GM12878 (cell line): ENCODE results near the gene RGS5. TPM values are rescaled to one million over a fixed set of nuclear protein-coding genes. Genes with fewer than 3 reads are reported as not detected.

Source experiments
- CHD2 ChIP-seq: IDR thresholded peaks from 2 replicates; pipeline ENCODE4 v1.6.1; 2011; ENCODE audit warnings: low read depth, low read length, improper control_type of control experiment, borderline replicate concordance
- ETV6 ChIP-seq, 2 experiments: fragments of 450-650 bp in 1 of 2; IDR thresholded peaks in 1 of 2; conservative IDR thresholded peaks in 1 of 2; 2 replicates each; pipeline ENCODE4 v1.6.1; 2014; ENCODE audit warnings: antibody characterized with exemption in 1 of 2, borderline replicate concordance in 1 of 2, low read depth in 1 of 2, mild to moderate bottlenecking in 1 of 2, moderate library complexity in 1 of 2
- MYC ChIP-seq: IDR thresholded peaks from 2 replicates; pipeline ENCODE4 v1.6.1; 2011; ENCODE audit warnings: mild to moderate bottlenecking, low read length, moderate library complexity, inconsistent platforms; ENCODE audit not compliant: insufficient read depth, insufficient replicate concordance, insufficient read length, severe bottlenecking
- RAD21 ChIP-seq: IDR thresholded peaks from 2 replicates; pipeline ENCODE4 v1.6.1; 2011; ENCODE audit warnings: mild to moderate bottlenecking, low read depth, low read length, moderate library complexity; ENCODE audit not compliant: insufficient read depth
- RCOR1 ChIP-seq: conservative IDR thresholded peaks from 2 replicates; pipeline ENCODE4 v1.6.1; 2012; ENCODE audit warnings: low read depth, low read length, improper control_type of control experiment
- RELB ChIP-seq: fragments of 450-650 bp; IDR thresholded peaks from 2 replicates; pipeline ENCODE4 v1.6.1; 2017; ENCODE audit warnings: low read depth, mild to moderate bottlenecking, moderate library complexity
- polyA plus RNA-seq, 11 experiments: library from polyadenylated mRNA; depleted of rRNA in 4 of 11; unstranded in 6 of 11; stranded (reverse) in 5 of 11; fragments of >200 nt; fragmentation: Nextera tagmentation in 4 of 11; fragmentation: Illumina TruSeq in 1 of 11; extraction: Ambion mirVana in 4 of 11; extraction: Trizol in 1 of 11; gene quantifications; 1 replicate in 1 of 11; 2 replicates in 10 of 11; pipeline versions ENCODE4 v1.2.1 to v1.2.3, GENCODE V29; 2011 to 2016; ENCODE audit warnings: inconsistent platforms in 2 of 11, missing spikeins in 2 of 11, low read depth in 1 of 11
- total RNA-seq, 4 experiments: library from RNA; depleted of rRNA in 3 of 4; stranded (reverse); fragments of >200 nt in 3 of 4; fragmentation: Illumina TruSeq in 1 of 4; extraction: Trizol in 1 of 4; gene quantifications; 2 replicates each; pipeline versions ENCODE4 v1.2.1 to v1.2.3, GENCODE V29; 2013 to 2021
- TF ChIP-seq, protein P1 (sequence below), 3 experiments: IDR thresholded peaks in 2 of 3; conservative IDR thresholded peaks in 1 of 3; 2 replicates each; pipeline ENCODE4 v1.5.1; 2011; ENCODE audit warnings: low read depth in 3 of 3, low read length in 3 of 3, mild to moderate bottlenecking in 3 of 3, control low read depth in 2 of 3, moderate library complexity in 2 of 3, inconsistent platforms in 1 of 3, mixed read lengths in 1 of 3; ENCODE audit not compliant: control insufficient read depth in 2 of 3, insufficient read depth in 1 of 3; ENCODE audit errors: extremely low read depth in 1 of 3

The RGS5 gene
- total and polyA plus RNA-seq, 10 of the 15 experiments (the other 5 are each of a cell fraction or from before 2014, with no cell fraction given), result 0.63 to 7.4 (median 2.8) TPM

GRCh38 chr1:163174524-163175437, 27.9 kb downstream of the RGS5 start (continued):
- TF ChIP-seq CHD2 (no peak), MYC (no peak), RCOR1 (no peak), RAD21 (peak; percentile 75), ETV6 (conservative IDR thresholded peaks at IDR 0.05 in 1 of 2, IDR thresholded peaks at IDR 0.05 in 1 of 2; ENCODE audit: borderline replicate concordance in 1 of 2, low read depth in 1 of 2) (no peak), RELB (no peak)
- TF ChIP-seq, protein P1, sequence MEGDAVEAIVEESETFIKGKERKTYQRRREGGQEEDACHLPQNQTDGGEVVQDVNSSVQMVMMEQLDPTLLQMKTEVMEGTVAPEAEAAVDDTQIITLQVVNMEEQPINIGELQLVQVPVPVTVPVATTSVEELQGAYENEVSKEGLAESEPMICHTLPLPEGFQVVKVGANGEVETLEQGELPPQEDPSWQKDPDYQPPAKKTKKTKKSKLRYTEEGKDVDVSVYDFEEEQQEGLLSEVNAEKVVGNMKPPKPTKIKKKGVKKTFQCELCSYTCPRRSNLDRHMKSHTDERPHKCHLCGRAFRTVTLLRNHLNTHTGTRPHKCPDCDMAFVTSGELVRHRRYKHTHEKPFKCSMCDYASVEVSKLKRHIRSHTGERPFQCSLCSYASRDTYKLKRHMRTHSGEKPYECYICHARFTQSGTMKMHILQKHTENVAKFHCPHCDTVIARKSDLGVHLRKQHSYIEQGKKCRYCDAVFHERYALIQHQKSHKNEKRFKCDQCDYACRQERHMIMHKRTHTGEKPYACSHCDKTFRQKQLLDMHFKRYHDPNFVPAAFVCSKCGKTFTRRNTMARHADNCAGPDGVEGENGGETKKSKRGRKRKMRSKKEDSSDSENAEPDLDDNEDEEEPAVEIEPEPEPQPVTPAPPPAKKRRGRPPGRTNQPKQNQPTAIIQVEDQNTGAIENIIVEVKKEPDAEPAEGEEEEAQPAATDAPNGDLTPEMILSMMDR (IDR thresholded peaks at IDR 0.05 in 2 of 3, conservative IDR thresholded peaks at IDR 0.05 in 1 of 3; ENCODE audit: control insufficient read depth in 2 of 3, extremely low read depth in 1 of 3, insufficient read depth in 1 of 3, low read depth in 3 of 3, low read length in 3 of 3), result peak; percentile 73 to 82 (median 75)
